HG02870 (cell line): ENCODE results near the gene BCR.

Experiments used
- ATAC-seq: cut with Tn5 transposase; IDR thresholded peaks from one replicate; pipeline ENCODE4 v1.9.1; 2021; ENCODE audit warnings: mild to moderate bottlenecking, moderate library complexity; ENCODE audit not compliant: unreplicated experiment

The BCR gene

GRCh38 chr22:23227380-23227779, 47.1 kb downstream of the BCR start:
- no peak for ATAC-seq

GRCh38 chr22:23228503-23228902, 48.2 kb downstream of the BCR start:
- ATAC-seq = no peak

GRCh38 chr22:23229646-23230045, 49.3 kb downstream of the BCR start:
- ATAC-seq = no peak

DNA sequence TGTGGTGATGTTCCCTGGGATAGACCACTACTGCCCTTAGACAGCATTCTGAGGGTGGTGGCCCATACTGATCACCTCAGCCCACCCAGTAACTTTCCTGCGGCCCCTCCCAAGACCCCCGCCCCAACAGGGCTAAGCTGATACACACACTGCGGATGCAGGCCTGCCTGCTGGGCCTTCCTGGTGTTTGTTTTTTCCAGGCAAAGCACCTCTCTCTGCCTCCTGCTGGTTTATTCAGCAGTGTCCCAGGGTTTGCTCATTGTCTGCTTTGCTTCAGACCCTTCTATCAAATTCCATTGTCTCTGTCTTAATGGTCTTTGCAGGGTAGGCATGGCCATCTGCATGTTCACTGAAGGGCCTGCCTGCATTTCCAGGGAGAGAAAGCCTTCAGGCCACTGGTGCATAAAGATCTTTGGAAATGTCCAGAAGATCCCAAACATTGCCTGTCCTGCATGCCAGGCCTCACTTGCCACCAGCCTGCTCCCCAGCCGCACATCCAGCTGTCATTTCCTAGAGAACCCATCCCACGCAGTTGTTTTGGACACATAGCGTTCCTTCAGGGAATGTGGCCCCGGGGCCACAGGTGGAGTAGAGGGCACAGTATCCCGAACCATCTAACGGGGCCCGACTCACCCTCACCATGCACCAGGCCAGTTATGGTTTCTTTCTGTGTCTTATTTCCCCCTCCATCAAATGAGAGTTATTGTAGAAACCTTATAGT, 50.2 kb downstream of the BCR start:
- no peak for ATAC-seq

DNA sequence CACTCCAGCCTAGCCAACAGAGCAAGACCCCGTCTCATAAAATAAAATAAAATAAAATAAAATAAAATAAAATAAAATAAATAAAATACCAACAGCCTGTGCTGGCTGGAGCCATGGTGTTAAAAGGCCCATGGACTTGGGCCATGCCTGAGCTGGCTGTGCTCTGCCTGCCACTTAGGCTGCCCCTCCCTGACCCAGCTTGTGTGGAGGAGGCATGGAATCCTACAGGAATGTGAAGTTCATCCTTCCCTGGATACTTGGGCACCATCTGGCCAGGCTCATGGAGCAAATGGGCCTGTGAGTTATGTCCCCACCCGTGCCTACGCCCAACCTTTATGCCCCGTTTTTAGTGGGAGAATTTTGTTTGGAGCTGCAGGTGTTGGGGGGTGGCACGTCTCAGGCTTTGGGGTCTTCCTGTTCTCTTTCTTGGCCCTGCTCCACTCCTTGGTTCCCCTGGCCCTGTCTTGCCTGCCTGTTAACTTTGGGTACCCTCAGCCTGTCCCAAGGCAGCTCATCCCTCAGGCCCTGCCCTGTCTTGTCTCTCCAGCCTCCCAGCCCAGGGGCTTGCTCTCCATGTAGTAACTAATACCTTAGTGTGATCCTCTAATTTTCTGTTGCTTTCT, 51.3 kb downstream of the BCR start:
- no peak for ATAC-seq

GRCh38 chr22:23232094-23232905, 52.0 kb downstream of the BCR start:
- ATAC-seq = no peak

GRCh38 chr22:23233084-23233531, 52.8 kb downstream of the BCR start:
- no peak for ATAC-seq

DNA sequence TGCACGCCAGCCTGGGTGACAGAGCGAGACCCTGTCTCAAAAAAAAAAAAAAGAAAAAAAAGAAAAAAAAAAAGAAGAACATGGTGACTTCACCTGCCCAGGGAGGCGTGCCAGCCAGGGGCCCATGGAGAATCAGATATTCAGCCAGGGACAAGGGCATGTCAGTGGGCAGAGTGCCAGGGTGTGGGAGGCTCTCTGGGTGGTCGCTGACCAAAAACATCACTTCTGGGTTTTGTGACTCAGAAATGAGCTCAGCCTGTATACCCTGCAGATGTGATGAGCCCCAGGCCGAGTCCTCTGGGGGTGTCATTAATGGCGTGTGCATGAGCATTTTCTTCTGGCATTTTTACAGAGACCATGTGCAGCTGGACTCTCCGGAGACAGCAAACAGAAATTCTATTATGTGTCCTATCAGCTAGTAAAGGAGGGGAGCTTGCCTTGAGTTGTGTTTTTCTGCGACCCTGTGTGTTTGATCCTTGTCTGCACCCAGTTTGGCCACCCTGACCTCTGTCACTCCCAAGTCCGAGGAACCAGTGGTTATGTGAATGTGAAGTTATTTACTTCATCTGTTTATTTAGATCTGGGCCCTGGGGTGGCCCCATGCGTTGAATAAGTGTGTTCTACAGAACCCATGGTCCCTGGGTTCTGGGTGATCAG, 53.6 kb downstream of the BCR start:
- ATAC-seq = no peak

DNA sequence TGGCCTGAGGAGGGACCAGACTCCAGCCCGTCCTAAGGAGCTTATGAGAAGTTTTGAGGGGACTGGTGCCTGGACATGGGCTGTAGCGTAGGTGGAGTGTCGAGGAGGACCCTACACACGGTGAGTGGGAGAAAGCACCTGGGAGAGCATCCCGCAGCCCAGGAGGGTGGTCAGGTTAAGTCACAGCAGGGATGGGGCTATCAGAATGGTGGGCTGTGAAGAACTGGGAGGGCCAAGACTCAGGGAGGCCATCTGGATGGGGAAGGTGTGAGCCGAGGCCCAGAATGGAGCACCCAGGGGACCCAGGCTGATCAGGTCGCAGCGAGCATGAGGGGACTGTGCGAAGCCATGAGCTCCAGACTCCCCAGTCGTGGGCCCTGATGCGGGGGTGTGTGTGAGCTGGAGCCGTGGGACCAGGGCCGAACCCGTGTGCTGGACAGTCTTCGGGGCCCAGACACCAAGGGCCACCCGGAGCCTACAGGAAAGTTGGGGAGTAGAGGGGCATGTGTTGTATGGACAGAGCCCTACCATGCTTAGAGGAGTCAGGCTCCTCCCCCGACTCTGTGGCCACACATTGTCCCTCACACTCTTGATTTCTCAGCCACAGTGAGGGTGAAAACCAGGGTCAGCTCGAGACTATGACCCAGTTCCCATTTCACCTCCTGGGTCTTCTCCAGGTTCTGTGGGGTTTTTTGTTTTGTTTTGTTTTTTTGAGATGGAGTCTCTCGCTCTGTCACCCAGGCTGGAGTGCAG, 54.3 kb downstream of the BCR start:
- no peak for ATAC-seq

GRCh38 chr22:23235425-23235824, 55.1 kb downstream of the BCR start:
- ATAC-seq = no peak

- ATAC-seq = no peak
These were observed 55.7 kb downstream of the BCR start for GRCh38 chr22:23236026-23236425.

DNA sequence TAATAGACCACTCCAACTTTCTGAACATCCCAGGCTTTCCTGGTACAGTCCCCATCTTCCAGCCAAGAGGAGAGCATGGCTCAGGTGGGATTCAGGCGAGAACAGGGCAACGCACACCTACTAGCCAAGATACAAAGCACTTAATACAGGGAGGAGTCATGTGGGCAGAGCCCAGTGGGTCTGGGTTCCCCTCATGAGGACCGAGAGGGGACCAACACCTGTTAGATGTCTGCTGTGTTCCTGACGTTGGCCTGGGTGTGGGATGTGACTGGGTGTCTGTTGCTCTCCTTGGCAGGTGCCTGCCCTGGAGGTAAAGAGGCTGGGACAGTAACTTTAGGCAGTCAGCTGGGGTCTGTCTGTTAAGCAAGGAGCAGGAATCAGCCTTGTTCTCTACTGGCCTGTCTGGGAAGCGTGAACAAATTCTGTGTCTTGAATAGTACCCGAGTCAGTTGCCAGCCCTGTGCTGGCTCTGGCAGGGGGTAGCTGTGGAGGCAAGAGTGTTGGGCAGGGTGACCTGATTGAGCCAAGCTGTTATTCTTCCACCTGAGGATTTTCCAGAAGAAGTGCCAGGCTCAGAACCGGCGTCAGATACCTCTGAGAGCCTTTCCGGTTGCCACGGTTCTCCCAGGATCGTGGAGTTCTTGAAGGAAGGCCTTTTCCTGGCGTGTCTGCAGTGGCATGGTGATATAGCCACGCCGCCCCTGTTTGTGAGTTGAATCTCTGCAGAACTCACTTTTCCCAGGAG, 56.3 kb downstream of the BCR start:
- ATAC-seq = no peak

DNA sequence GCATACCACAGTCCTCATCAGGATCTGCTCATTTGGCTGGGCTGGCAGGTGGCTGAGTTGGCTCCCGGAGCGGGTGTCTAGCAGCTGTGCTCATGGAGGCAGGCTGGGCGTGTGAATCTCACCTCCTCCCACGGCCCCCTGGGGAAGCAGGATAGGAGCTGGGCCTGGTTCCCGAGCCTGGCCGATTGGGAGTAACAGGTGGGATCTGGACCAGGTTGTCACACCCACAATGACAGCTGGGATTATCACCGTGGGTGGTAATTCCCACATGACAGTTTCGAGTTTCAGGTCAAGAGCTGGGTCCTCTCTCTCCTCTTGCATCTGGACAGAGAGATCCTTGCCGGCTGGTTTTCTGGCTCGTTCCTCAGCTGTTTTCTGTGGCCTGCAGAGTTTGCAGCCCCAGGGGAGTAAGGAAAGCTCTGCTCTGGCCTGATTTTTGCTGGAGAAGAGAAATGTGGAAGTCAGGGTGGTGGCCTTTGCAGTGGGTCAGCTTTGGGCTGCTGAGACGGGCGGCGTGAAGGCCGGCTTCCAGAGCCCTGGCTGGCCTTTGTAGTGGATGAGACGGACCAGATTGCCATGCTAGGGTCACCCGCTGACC, 57.0 kb downstream of the BCR start:
- ATAC-seq = no peak

DNA sequence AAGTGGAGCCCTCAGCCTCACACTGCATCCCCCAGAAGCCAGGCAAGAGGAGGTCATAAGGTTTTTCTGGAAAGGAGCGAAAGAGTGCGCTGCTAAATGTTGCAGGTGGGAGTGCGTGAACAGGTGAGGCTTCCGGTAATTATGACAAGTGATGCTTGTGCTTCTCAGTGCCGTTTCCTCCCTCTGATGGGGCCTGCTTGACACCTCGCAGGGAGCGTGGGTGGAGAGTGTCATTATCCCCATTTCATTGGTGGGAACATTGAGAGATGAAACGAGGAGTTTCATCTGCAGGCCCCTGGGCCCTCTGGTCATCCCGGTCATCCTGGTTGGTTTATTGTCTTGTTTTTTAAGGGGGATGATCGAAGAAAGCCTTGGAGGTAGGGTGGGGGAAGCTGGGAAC, 57.5 kb downstream of the BCR start:
- no peak for ATAC-seq

- no peak for ATAC-seq
These were observed 58.4 kb downstream of the BCR start for GRCh38 chr22:23238707-23239106.

DNA sequence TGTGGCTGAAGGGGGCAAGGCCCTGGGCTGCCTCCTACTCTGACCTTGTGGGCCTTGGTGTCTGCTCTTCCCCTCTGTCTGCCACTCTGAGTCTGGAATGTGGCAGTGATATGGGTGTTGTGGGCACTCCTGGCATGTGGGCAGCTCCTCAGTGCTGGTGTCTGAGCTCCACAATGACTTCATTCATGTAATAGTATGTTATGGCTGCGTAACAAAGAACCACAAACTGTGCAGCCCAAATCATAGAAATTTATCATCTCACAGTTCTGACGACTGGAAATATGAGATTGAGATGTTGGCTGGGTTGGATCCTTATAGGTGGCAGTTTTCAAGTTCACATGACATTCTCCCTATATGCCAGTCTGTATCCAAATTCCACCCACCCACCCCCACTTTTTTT, 59.1 kb downstream of the BCR start:
- no peak for ATAC-seq

DNA sequence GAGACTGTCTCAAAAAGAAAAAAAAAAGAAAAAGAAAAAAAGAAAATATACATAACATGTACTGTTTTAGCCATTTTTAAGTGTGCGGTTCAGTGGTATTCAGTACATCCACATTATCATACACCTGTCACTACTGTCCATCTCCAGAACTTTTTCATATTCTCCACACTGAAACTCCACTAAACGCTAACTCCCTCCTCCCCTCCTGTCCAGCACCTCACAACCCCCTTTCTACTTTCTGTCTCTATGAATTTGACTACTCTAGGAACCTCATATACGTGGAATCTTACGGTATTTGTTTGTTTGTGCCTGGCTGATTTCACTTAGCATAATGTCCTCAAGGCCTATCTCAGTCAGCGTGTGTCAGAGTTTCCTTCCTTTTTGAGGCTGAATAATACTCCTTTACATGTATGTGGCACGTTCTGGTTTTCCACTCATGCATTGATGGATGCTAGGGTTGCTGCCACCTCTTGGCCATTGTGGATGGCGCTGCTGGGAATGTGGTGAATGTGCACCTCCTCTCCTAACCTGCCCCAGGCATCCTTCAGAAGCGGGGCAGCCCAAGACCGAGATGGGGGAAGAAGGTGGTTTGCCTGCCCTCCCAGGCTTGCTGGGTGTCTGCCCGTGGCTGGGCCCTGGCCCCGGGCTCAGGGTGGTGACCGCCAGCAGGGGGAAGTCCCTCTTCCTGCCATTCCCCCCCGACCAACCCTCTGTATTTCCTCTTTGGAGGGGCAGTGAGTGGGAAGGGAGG, 60.5 kb downstream of the BCR start:
- ATAC-seq = no peak

- no peak for ATAC-seq
These were observed 61.5 kb downstream of the BCR start for GRCh38 chr22:23241562-23242472.
